ENCODE data around the gene SPINK5.
"Not testable (repeated sequence)": the region's sequence is repeated elsewhere in the genome, so short reads cannot be mapped to it uniquely, and the experiment has no call there.

The SPINK5 gene

GRCh38 chr5:148063861-148064260 is at the start of gene SPINK5:
Gene SPINK5 (plus strand): TSS chr5:148063980. CDS start chr5:148064045, 65 bp downstream.
- DNase-seq, result no peak

- DNase-seq, result no peak
Observed at GRCh38 chr5:148014276-148014675, 49.5 kb upstream of the SPINK5 start.

- no peak for DNase-seq
Observed at GRCh38 chr5:148020257-148020988, 43.4 kb upstream of the SPINK5 start.

GRCh38 chr5:148027505-148027904 is 36.3 kb upstream of the SPINK5 start:
- DNase-seq, result no peak

- DNase-seq, result no peak
Observed at GRCh38 chr5:148029131-148029530, 34.6 kb upstream of the SPINK5 start.

- DNase-seq, result no peak
Observed at GRCh38 chr5:148033134-148033533, 30.6 kb upstream of the SPINK5 start.

- no peak for DNase-seq
Observed at GRCh38 chr5:148035676-148036075, 28.1 kb upstream of the SPINK5 start.

GRCh38 chr5:148042881-148043280 is 20.9 kb upstream of the SPINK5 start:
- no peak for DNase-seq

- no peak for DNase-seq
Observed at GRCh38 chr5:148043705-148044104, 20.1 kb upstream of the SPINK5 start.

GRCh38 chr5:148055160-148055559 is 8.6 kb upstream of the SPINK5 start:
- not testable (repeated sequence) for DNase-seq

GRCh38 chr5:148060309-148060708 is 3.5 kb upstream of the SPINK5 start:
- no peak for DNase-seq

- no peak for DNase-seq
Observed at GRCh38 chr5:148060881-148061280, 2.9 kb upstream of the SPINK5 start.

- no peak for DNase-seq
Observed at GRCh38 chr5:148070621-148071020, 6.8 kb downstream of the SPINK5 start.

- no peak for DNase-seq
Observed at GRCh38 chr5:148072207-148072606, 8.4 kb downstream of the SPINK5 start.

- DNase-seq, result no peak
Observed at GRCh38 chr5:148075529-148075928, 11.7 kb downstream of the SPINK5 start.

GRCh38 chr5:148083203-148083602 is 19.4 kb downstream of the SPINK5 start:
- no peak for DNase-seq

- no peak for DNase-seq
Observed at GRCh38 chr5:148084269-148084668, 20.5 kb downstream of the SPINK5 start.

- no peak for DNase-seq
Observed at GRCh38 chr5:148085310-148085709, 21.5 kb downstream of the SPINK5 start.

- no peak for DNase-seq
Observed at GRCh38 chr5:148085977-148086705, 22.4 kb downstream of the SPINK5 start.

- no peak for DNase-seq
Observed at GRCh38 chr5:148090146-148090772, 26.5 kb downstream of the SPINK5 start.

GRCh38 chr5:148090773-148091250 is 27.0 kb downstream of the SPINK5 start:
- no peak for DNase-seq

- no peak for DNase-seq
Observed at GRCh38 chr5:148091991-148092964, 28.5 kb downstream of the SPINK5 start.

- no peak for DNase-seq
Observed at GRCh38 chr5:148094336-148094735, 30.6 kb downstream of the SPINK5 start.

Data from CD4-positive, alpha-beta T cell treated with Interleukin-4 for 1 hour (primary cell).